IMR-90 (cell line): Measurements from ENCODE around the gene TCEAL1. TPM values are rescaled to one million over a fixed set of nuclear protein-coding genes. Genes with fewer than 3 reads are reported as not detected.

Experiments
- ATAC-seq: fragments of 200-7000 bp; cut with Tn5 transposase; 2 replicates; pipeline ENCODE4 v1.9.1; 2020; ENCODE audit warnings: low read depth, mild to moderate bottlenecking, moderate library complexity
- BruUV-seq: library from RNA; stranded (reverse); fragments of 400-500 nt; replicated peaks from 2 replicates; lab custom pipeline; 2021; lab: Mats Ljungman, UMichigan
- CTCF ChIA-PET: fragments of 300-600 bp; formaldehyde crosslinking; extraction: SDS; loops from one replicate; lab custom pipeline; 2021; ENCODE audit warnings: antibody characterized with exemption; lab: Yijun Ruan, JAX
- POLR2A ChIA-PET: fragments of 300-600 bp; sonication (Branson Sonifier 250); formaldehyde crosslinking; loops from one replicate; lab custom pipeline; 2022; ENCODE audit warnings: antibody characterized with exemption; ENCODE audit not compliant: unreplicated experiment; lab: Charles Lee
- DNase-seq: peaks from one replicate; pipeline ENCODE4 v3.0.0; 2013
- H2AFZ ChIP-seq: replicated peaks from 2 replicates; pipeline ENCODE3; 2013; ENCODE audit warnings: low read length, mild to moderate bottlenecking; ENCODE audit not compliant: poor library complexity
- H2AK5ac ChIP-seq: 2 replicates; pipeline ENCODE4 v1.6.1; 2013; ENCODE audit warnings: low read depth, low read length, inconsistent platforms
- H2AK9ac ChIP-seq: replicated peaks from 2 replicates; pipeline ENCODE3; 2013; ENCODE audit warnings: mild to moderate bottlenecking, low read depth, low read length, moderate library complexity; ENCODE audit not compliant: poor library complexity
- H2BK120ac ChIP-seq: 2 replicates; pipeline ENCODE4 v1.6.1; 2013; ENCODE audit warnings: low read depth, low read length, inconsistent platforms
- H2BK15ac ChIP-seq: 3 replicates; pipeline ENCODE4 v1.6.1; 2013; ENCODE audit warnings: low read depth, low read length, inconsistent platforms
- H2BK20ac ChIP-seq: 2 replicates; pipeline ENCODE4 v1.6.1; 2013; ENCODE audit warnings: low read depth, mild to moderate bottlenecking, inconsistent platforms, low read length, moderate library complexity
- H2BK5ac ChIP-seq: 2 replicates; pipeline ENCODE4 v1.6.1; 2013; ENCODE audit warnings: mild to moderate bottlenecking, low read depth, low read length, inconsistent platforms; ENCODE audit not compliant: poor library complexity, severe bottlenecking
- H3K14ac ChIP-seq: replicated peaks from 2 replicates; pipeline ENCODE4 v1.6.1; 2013; ENCODE audit warnings: low read depth, low read length, inconsistent platforms
- H3K18ac ChIP-seq: 2 replicates; pipeline ENCODE4 v1.6.1; 2013; ENCODE audit warnings: low read depth, low read length, control low read depth
- H3K23ac ChIP-seq: 2 replicates; pipeline ENCODE4 v1.6.1; 2013; ENCODE audit warnings: low read depth, low read length, inconsistent platforms
- H3K27ac ChIP-seq: 2 replicates; pipeline ENCODE4 v1.5.1; 2013; ENCODE audit warnings: mild to moderate bottlenecking, control low read depth, low read length; ENCODE audit not compliant: insufficient read depth
- H3K27me3 ChIP-seq: 2 replicates; pipeline ENCODE4 v1.6.1; 2013; ENCODE audit warnings: low read length; ENCODE audit not compliant: control insufficient read depth, insufficient read depth
- H3K36me3 ChIP-seq: 2 replicates; pipeline ENCODE4 v1.6.1; 2013; ENCODE audit warnings: low read length, mixed read lengths; ENCODE audit not compliant: control insufficient read depth, insufficient read depth
- H3K4ac ChIP-seq: 2 replicates; pipeline ENCODE4 v1.6.1; 2013; ENCODE audit warnings: low read depth, low read length, inconsistent platforms
- H3K4me1 ChIP-seq: 2 replicates; pipeline ENCODE4 v1.6.1; 2013; ENCODE audit warnings: low read length, mixed read lengths; ENCODE audit not compliant: control insufficient read depth, insufficient read depth
- H3K4me2 ChIP-seq: 2 replicates; pipeline ENCODE4 v1.6.1; 2013; ENCODE audit warnings: low read depth, mild to moderate bottlenecking, control low read depth, low read length, moderate library complexity
- H3K4me3 ChIP-seq: 2 replicates; pipeline ENCODE4 v1.5.1; 2013; ENCODE audit warnings: low read depth, mild to moderate bottlenecking, control low read depth, low read length, moderate library complexity; ENCODE audit not compliant: insufficient read depth
- H3K56ac ChIP-seq: 2 replicates; pipeline ENCODE4 v1.6.1; 2013; ENCODE audit warnings: low read length, inconsistent platforms; ENCODE audit not compliant: insufficient read depth; ENCODE audit errors: extremely low read depth
- H3K79me1 ChIP-seq, 2 experiments: 2 replicates each; pipeline ENCODE4 v1.6.1; 2013; ENCODE audit warnings: low read length in 2 of 2, inconsistent platforms in 1 of 2, low read depth in 1 of 2
- H3K9ac ChIP-seq: 2 replicates; pipeline ENCODE4 v1.6.1; 2013; ENCODE audit warnings: low read depth, low read length, control low read depth
- H3K9me1 ChIP-seq: 2 replicates; pipeline ENCODE4 v1.6.1; 2013; ENCODE audit warnings: low read length, inconsistent platforms; ENCODE audit not compliant: insufficient read depth
- H3K9me3 ChIP-seq: 2 replicates; pipeline ENCODE4 v1.6.1; 2013; ENCODE audit warnings: low read length; ENCODE audit not compliant: control insufficient read depth, insufficient read depth
- H4K20me1 ChIP-seq: 2 replicates; pipeline ENCODE4 v1.6.1; 2013; ENCODE audit warnings: low read length, inconsistent platforms; ENCODE audit not compliant: insufficient read depth
- H4K5ac ChIP-seq: 2 replicates; pipeline ENCODE4 v1.6.1; 2013; ENCODE audit warnings: mild to moderate bottlenecking, low read depth, low read length, control low read depth
- H4K8ac ChIP-seq, 2 experiments: 2 replicates each; pipeline ENCODE4 v1.6.1; 2013; ENCODE audit warnings: low read depth in 2 of 2, low read length in 2 of 2, control low read depth in 1 of 2, inconsistent platforms in 1 of 2
- H4K91ac ChIP-seq: 2 replicates; pipeline ENCODE4 v1.6.1; 2013; ENCODE audit warnings: low read depth, low read length, inconsistent platforms; ENCODE audit not compliant: insufficient read depth
- CEBPB ChIP-seq: IDR thresholded peaks from 2 replicates; pipeline ENCODE4 v1.6.1; 2012; ENCODE audit warnings: low read depth, low read length, improper control_type of control experiment
- RCOR1 ChIP-seq: IDR thresholded peaks from 2 replicates; pipeline ENCODE4 v1.6.1; 2012; ENCODE audit warnings: mild to moderate bottlenecking, low read length, improper control_type of control experiment; ENCODE audit not compliant: insufficient replicate concordance
- WGBS, 2 experiments: methylation state at CpG; one replicate each; pipeline versions ENCODE4 v1.1.5 to v1.1.7; 2013; ENCODE audit warnings: missing lambda C conversion rate in 2 of 2; ENCODE audit not compliant: insufficient read length in 1 of 2; ENCODE audit errors: extremely low coverage in 2 of 2; 5-methylcytosine and 5-hydroxymethylcytosine counted together
- dilution Hi-C: fragments of 300-500 bp; cut with HindIII; formaldehyde crosslinking; loops from one replicate; pipeline ENCODE4 v1.14.3; 2018; ENCODE audit warnings: low sequenced_read_pairs; ENCODE audit not compliant: unreplicated experiment
- in situ Hi-C: fragments of 300-500 bp; cut with MboI; formaldehyde crosslinking; loops from 3 replicates; pipeline ENCODE4 v1.14.3; 2019; ENCODE audit warnings: low sequenced_read_pairs, inconsistent platforms, mixed read lengths
- intact Hi-C: fragments of 100-400 bp; cut with micrococcal nuclease; formaldehyde crosslinking; loops from 2 replicates; pipeline ENCODE4 v1.10.0; 2022
- polyA plus RNA-seq, 3 experiments: library from polyadenylated mRNA; depleted of rRNA; stranded (reverse); fragments of >200 nt; gene quantifications; 2 replicates each; pipeline ENCODE4 v1.2.3, GENCODE V29; 2012; ENCODE audit warnings: low replicate concordance in 1 of 3
- total RNA-seq: library from RNA; depleted of rRNA; stranded (reverse); fragments of >200 nt; gene quantifications from 2 replicates; pipeline ENCODE4 v1.2.3, GENCODE V29; 2012

TCEAL1 gene
- total and polyA plus RNA-seq, 2 of the 4 experiments (the other 2 are of a cell fraction) = 9.1 to 21.8 TPM

DNA sequence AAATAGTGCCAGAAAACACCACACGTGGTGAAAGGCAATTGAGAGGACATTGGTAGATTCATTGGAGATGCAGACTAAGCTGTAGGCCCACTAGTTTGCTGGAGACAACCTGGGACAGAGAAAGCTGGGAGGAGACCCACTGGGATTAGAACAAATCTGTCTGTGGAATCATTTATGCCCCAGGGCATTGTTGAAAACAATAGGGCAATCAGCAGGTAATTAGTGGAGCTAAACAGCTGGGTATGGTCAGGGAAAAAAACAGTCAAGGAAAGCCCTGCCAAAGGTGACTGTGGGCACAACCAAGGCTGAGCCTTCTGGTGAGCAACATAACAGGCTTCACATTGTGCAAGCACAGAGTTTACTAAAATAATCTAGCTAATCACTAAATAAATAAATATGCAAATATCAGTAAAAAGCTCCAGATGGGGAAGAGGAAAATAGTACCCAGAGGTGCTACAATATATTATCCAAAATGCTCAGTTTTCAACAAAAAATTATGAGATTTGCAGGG lies 12.0 kb upstream of the TCEAL1 start:
- Histone ChIP-seq H4K8ac (no peak overlapping the region; a peak in 1 of 4 replicates), H2BK15ac (no peak overlapping the region), H4K20me1 (no peaks in the 10 kb centered on the region), H3K27me3 (no peaks in the 10 kb centered on the region), H3K18ac (no peak overlapping the region), H3K79me1 (peaks cover 0 to 16% of the 10 kb centered on the region in 2 experiments; a peak in 1 of 4 replicates), H3K56ac (no peak overlapping the region), H2AFZ (no peak overlapping the region), H3K27ac (no peak overlapping the region), H4K5ac (no peak overlapping the region), H2BK5ac (no peak overlapping the region), H3K36me3 (no peaks in the 10 kb centered on the region), H2AK5ac (0 out of 2 replicates have a peak overlapping the region, but pooled peaks have one; percentile 14), H4K91ac (no peak overlapping the region), H3K4me3 (no peak overlapping the region), H3K9me1 (no peaks in the 10 kb centered on the region), H3K14ac (no peak overlapping the region), H3K9me3 (no peaks in the 10 kb centered on the region), H2AK9ac (no peak overlapping the region), H2BK120ac (no peak overlapping the region), H3K4me1 (peaks cover 1% of the 10 kb centered on the region; the same call in 1 of the 2 replicates), H2BK20ac (no peak overlapping the region), H3K4me2 (no peak overlapping the region), H3K9ac (no peak overlapping the region), H3K4ac (no peak overlapping the region), H3K23ac (no peak overlapping the region)
- no peak for DNase-seq
- no peak for TF ChIP-seq RCOR1
- TF ChIP-seq CEBPB = peak; percentile 53; the same call in 1 of the 2 replicates
- 80% methylated on average over 1 of the region's 1 CpG; no CpG with 5 or more reads in 1 of the 2 experiments for WGBS, 2 experiments
- BruUV-seq = no TSS peak
- ChIA-PET CTCF (no interaction called here), POLR2A (no interaction called here)
- in situ Hi-C loops (no loop called here), intact Hi-C loops (no loop called here), dilution Hi-C loops (no loop called here)
- no peak for ATAC-seq
